CD14-positive monocyte (primary cell): ENCODE results near the gene CARD11. TPM values are rescaled to one million over a fixed set of nuclear protein-coding genes. Genes with fewer than 3 reads are reported as not detected.

Experiments used
- DNase-seq, 3 donors: peaks; one replicate each; pipeline ENCODE4 v3.0.0-alpha.2; 2011 to 2022
- H2AFZ ChIP-seq: 2 replicates; pipeline ENCODE4 v1.6.0; 2012; ENCODE audit warnings: mild to moderate bottlenecking, low read depth, low read length, inconsistent platforms; ENCODE audit not compliant: insufficient read depth, poor library complexity, severe bottlenecking
- H3K27ac ChIP-seq, 2 donors: 1 replicate in 1 of 2; 2 replicates in 1 of 2; pipeline ENCODE4 v1.5.1; 2012 to 2013; ENCODE audit warnings: low read length in 2 of 2, control low read depth in 1 of 2, inconsistent platforms in 1 of 2, low read depth in 1 of 2, mild to moderate bottlenecking in 1 of 2
- H3K27me3 ChIP-seq, 2 donors: one replicate each; pipeline versions ENCODE4 v1.6.0 to v1.6.1; 2011 to 2013; ENCODE audit warnings: low read length in 2 of 2; ENCODE audit not compliant: control insufficient read depth in 2 of 2, insufficient read depth in 2 of 2
- H3K36me3 ChIP-seq, 2 donors: replicated peaks in 1 of 2; 1 replicate in 1 of 2; 2 replicates in 1 of 2; pipeline versions ENCODE4 v1.5.1 to v1.6.1; 2012 to 2013; ENCODE audit warnings: low read length in 2 of 2, control low read depth in 1 of 2, inconsistent platforms in 1 of 2, mild to moderate bottlenecking in 1 of 2; ENCODE audit not compliant: insufficient read depth in 2 of 2, control insufficient read depth in 1 of 2
- H3K4me1 ChIP-seq, 2 donors: 1 replicate in 1 of 2; 2 replicates in 1 of 2; pipeline versions ENCODE4 v1.5.1 to v1.6.1; 2012 to 2013; ENCODE audit warnings: low read length in 2 of 2, control low read depth in 1 of 2, inconsistent platforms in 1 of 2, mild to moderate bottlenecking in 1 of 2, moderate library complexity in 1 of 2; ENCODE audit not compliant: insufficient read depth in 2 of 2, control insufficient read depth in 1 of 2
- H3K4me2 ChIP-seq: replicated peaks from 2 replicates; pipeline ENCODE3; 2012; ENCODE audit warnings: low read length, moderate library complexity, mild to moderate bottlenecking; ENCODE audit not compliant: poor library complexity, severe bottlenecking; ENCODE audit errors: extremely low read depth
- H3K4me3 ChIP-seq, 3 experiments: fragments of 200-600 bp in 1 of 3; sonication (generic) in 1 of 3; replicated peaks in 1 of 3; 1 replicate in 2 of 3; 2 replicates in 1 of 3; pipeline ENCODE4 v1.5.1; 2011 to 2013; ENCODE audit warnings: low read length in 3 of 3, mild to moderate bottlenecking in 3 of 3, control low read depth in 2 of 3, low read depth in 2 of 3, inconsistent platforms in 1 of 3, moderate library complexity in 1 of 3
- H3K79me2 ChIP-seq: 2 replicates; pipeline ENCODE4 v1.6.0; 2012; ENCODE audit warnings: mild to moderate bottlenecking, control low read depth, inconsistent platforms, low read length, moderate library complexity; ENCODE audit not compliant: insufficient read depth
- H3K9ac ChIP-seq: 2 replicates; pipeline ENCODE4 v1.6.0; 2017; ENCODE audit warnings: low read length, mild to moderate bottlenecking; ENCODE audit not compliant: insufficient read depth, poor library complexity, severe bottlenecking
- H3K9me3 ChIP-seq, 2 donors: replicated peaks in 1 of 2; 1 replicate in 1 of 2; 2 replicates in 1 of 2; pipeline versions ENCODE4 v1.5.1 to v1.6.1; 2012 to 2013; ENCODE audit warnings: low read length in 2 of 2, control low read depth in 1 of 2; ENCODE audit not compliant: control insufficient read depth in 1 of 2, insufficient read depth in 1 of 2
- H4K20me1 ChIP-seq: 2 replicates; pipeline ENCODE4 v1.6.0; 2012; ENCODE audit warnings: mild to moderate bottlenecking, low read length, control low read depth, moderate library complexity; ENCODE audit not compliant: insufficient read depth
- H3K27ac Mint-ChIP-seq, 7 donors: one replicate each; pipeline ENCODE4 v1.8.0; 2020; ENCODE audit warnings: mild to moderate bottlenecking in 7 of 7, mixed read lengths in 7 of 7, moderate library complexity in 6 of 7, inconsistent platforms in 2 of 7
- H3K27me3 Mint-ChIP-seq, 3 donors: one replicate each; pipeline ENCODE4 v1.8.0; 2021 to 2022; ENCODE audit warnings: low read depth in 3 of 3, mild to moderate bottlenecking in 3 of 3, mixed read lengths in 3 of 3, moderate library complexity in 3 of 3, inconsistent platforms in 1 of 3
- H3K36me3 Mint-ChIP-seq, 2 donors: one replicate each; pipeline ENCODE4 v1.8.0; 2020; ENCODE audit warnings: mixed read lengths in 2 of 2, inconsistent platforms in 1 of 2, mild to moderate bottlenecking in 1 of 2
- H3K4me1 Mint-ChIP-seq: one replicate; pipeline ENCODE4 v1.8.0; 2020; ENCODE audit warnings: mild to moderate bottlenecking, mixed read lengths
- H3K4me3 Mint-ChIP-seq, 2 donors: one replicate each; pipeline ENCODE4 v1.8.0; 2020; ENCODE audit warnings: mild to moderate bottlenecking in 2 of 2, mixed read lengths in 2 of 2, moderate library complexity in 1 of 2
- H3K9me3 Mint-ChIP-seq, 7 donors: one replicate each; pipeline ENCODE4 v1.8.0; 2020 to 2022; ENCODE audit warnings: mixed read lengths in 7 of 7, mild to moderate bottlenecking in 6 of 7, moderate library complexity in 6 of 7, inconsistent platforms in 2 of 7
- WGBS: methylation state at CpG from one replicate; pipeline ENCODE4 v1.1.5; 2013; ENCODE audit warnings: missing lambda C conversion rate; ENCODE audit not compliant: insufficient coverage; 5-methylcytosine and 5-hydroxymethylcytosine counted together
- intact Hi-C, 2 donors: fragments of 100-400 bp; cut with micrococcal nuclease; formaldehyde crosslinking; loops; one replicate each; pipeline versions ENCODE4 v1.15.0 to v1.15.1; 2023
- polyA plus RNA-seq, 3 donors: library from polyadenylated mRNA; depleted of rRNA in 1 of 3; unstranded in 2 of 3; stranded (reverse) in 1 of 3; fragments of 300-500 nt in 2 of 3; fragments of >200 nt in 1 of 3; fragmentation: Illumina TruSeq in 2 of 3; gene quantifications; 1 replicate in 2 of 3; 2 replicates in 1 of 3; pipeline ENCODE4 v1.2.3, GENCODE V29; 2012 to 2021
- TF ChIP-seq, protein P1 (sequence below): fragments of 200-600 bp; IDR thresholded peaks from one replicate; pipeline ENCODE4 v1.8.0; 2022; ENCODE audit warnings: antibody characterized with exemption, mild to moderate bottlenecking

CARD11 gene
- polyA plus RNA-seq, 3 donors = 0.04 to 0.17 TPM; not detected in 1

GRCh38 chr7:3066506-3066905 is 22.8 kb upstream of the CARD11 start:
- Mint-ChIP-seq H3K27me3 (peaks cover 0 to 6% (median 3%) of the 10 kb centered on the region in 3 donors), H3K27ac (no peak overlapping the region), H3K4me1 (peaks cover 7% of the 10 kb centered on the region), H3K36me3 (no peaks in the 10 kb centered on the region), H3K9me3 (peaks cover 6 to 13% (median 10%) of the 10 kb centered on the region in 7 donors), H3K4me3 (no peak overlapping the region)
- intact Hi-C loops = loop anchor here in 1 of 2 donors (5.0 kb wide), 1 partner anchor 86 kb away; no protein-coding TSS in a partner anchor
- WGBS = 91% methylated on average over 1 of the region's 1 CpG
- H3K9ac ChIP-seq = no peak overlapping the region
- H3K36me3 ChIP-seq = no peaks in the 10 kb centered on the region
- no peaks in the 10 kb centered on the region for H3K4me1 ChIP-seq
- no peak overlapping the region for H3K4me3 ChIP-seq
- no peak overlapping the region for H3K27ac ChIP-seq
- H4K20me1 ChIP-seq = no peaks in the 10 kb centered on the region
- H2AFZ ChIP-seq = no peak overlapping the region
- peaks cover 5 to 7% of the 10 kb centered on the region in 2 donors for H3K9me3 ChIP-seq
- no peaks in the 10 kb centered on the region for H3K79me2 ChIP-seq
- H3K27me3 ChIP-seq = no peaks in the 10 kb centered on the region
- TF ChIP-seq, protein P1, sequence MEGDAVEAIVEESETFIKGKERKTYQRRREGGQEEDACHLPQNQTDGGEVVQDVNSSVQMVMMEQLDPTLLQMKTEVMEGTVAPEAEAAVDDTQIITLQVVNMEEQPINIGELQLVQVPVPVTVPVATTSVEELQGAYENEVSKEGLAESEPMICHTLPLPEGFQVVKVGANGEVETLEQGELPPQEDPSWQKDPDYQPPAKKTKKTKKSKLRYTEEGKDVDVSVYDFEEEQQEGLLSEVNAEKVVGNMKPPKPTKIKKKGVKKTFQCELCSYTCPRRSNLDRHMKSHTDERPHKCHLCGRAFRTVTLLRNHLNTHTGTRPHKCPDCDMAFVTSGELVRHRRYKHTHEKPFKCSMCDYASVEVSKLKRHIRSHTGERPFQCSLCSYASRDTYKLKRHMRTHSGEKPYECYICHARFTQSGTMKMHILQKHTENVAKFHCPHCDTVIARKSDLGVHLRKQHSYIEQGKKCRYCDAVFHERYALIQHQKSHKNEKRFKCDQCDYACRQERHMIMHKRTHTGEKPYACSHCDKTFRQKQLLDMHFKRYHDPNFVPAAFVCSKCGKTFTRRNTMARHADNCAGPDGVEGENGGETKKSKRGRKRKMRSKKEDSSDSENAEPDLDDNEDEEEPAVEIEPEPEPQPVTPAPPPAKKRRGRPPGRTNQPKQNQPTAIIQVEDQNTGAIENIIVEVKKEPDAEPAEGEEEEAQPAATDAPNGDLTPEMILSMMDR = no peak
- DNase-seq = no peak
- no peak overlapping the region for H3K4me2 ChIP-seq

- Mint-ChIP-seq H3K27me3 (peaks cover 0 to 6% (median 3%) of the 10 kb centered on the region in 3 donors), H3K36me3 (no peaks in the 10 kb centered on the region), H3K4me1 (peaks cover 7% of the 10 kb centered on the region), H3K4me3 (no peak overlapping the region), H3K27ac (peak overlapping the region in 1 of 7 donors; percentile 18), H3K9me3 (peaks cover under 1 to 7% (median 5%) of the 10 kb centered on the region in 7 donors)
- Histone ChIP-seq H3K9ac (no peak overlapping the region), H3K36me3 (no peaks in the 10 kb centered on the region), H3K79me2 (no peaks in the 10 kb centered on the region), H3K27ac (no peak overlapping the region), H3K4me2 (no peak overlapping the region), H3K9me3 (peaks cover 0 to 4% of the 10 kb centered on the region in 2 donors), H4K20me1 (no peaks in the 10 kb centered on the region), H3K4me1 (no peaks in the 10 kb centered on the region), H2AFZ (no peak overlapping the region), H3K4me3 (no peak overlapping the region), H3K27me3 (no peaks in the 10 kb centered on the region)
- TF ChIP-seq, protein P1 = peak; percentile 71
- peak; percentile 12 to 43 (median 15) for DNase-seq
- WGBS = 80% methylated on average over 5 of the region's 11 CpGs
- intact Hi-C loops = loop anchor here in 1 of 2 donors (5.0 kb wide), 1 partner anchor 87 kb away; no protein-coding TSS in a partner anchor
These were observed 22.1 kb upstream of the CARD11 start for GRCh38 chr7:3065724-3066143.
